ENCODE data around the gene SASS6.

DNA sequence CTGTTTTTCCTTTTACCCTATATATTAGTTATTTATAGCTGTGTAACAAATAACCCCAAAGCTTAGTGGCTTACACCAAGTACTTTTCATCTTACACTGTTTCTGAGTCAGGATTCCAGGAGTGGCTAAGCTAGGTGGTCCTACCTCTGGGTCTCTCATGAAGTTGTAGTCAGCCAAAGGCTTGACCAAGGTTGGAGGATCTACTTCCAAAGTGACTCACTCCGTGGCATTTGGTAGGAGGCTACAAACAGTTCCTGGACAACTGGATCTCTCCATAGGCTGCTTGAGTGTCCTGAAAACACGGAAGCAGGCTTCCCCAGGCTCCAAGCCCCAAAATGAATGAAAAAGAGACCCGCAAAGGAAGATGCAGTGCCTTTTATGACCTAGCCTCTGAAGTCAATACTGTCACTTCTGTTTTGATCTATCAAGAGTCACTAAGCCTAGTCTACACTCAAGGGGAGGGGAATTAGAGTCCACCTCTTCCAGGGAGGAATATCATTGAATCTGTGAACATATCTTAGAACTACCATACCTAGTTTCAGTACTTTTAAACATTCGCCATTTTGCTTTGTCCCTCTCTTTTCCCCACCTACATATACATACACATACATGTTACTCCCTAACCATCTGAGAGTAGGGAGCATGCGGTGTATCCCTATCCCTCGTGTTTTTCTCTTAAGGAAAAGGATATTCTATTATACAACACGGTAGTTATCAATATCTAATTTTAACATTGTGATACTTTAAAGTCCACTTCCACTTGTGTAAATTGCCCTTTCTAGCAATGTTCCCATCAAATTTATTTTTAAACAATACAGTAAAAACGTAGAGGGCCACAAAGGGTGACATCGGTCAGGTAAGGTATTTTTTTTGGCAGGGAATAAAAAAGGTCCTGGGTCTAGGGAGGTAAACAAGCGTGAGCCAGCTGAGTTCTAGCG lies 95.7 kb downstream of the SASS6 start:
- TF ChIP-seq, protein P1, sequence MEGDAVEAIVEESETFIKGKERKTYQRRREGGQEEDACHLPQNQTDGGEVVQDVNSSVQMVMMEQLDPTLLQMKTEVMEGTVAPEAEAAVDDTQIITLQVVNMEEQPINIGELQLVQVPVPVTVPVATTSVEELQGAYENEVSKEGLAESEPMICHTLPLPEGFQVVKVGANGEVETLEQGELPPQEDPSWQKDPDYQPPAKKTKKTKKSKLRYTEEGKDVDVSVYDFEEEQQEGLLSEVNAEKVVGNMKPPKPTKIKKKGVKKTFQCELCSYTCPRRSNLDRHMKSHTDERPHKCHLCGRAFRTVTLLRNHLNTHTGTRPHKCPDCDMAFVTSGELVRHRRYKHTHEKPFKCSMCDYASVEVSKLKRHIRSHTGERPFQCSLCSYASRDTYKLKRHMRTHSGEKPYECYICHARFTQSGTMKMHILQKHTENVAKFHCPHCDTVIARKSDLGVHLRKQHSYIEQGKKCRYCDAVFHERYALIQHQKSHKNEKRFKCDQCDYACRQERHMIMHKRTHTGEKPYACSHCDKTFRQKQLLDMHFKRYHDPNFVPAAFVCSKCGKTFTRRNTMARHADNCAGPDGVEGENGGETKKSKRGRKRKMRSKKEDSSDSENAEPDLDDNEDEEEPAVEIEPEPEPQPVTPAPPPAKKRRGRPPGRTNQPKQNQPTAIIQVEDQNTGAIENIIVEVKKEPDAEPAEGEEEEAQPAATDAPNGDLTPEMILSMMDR (optimal IDR thresholded peaks at IDR 0.05 in 1 of 3, IDR thresholded peaks at IDR 0.05 in 1 of 3, conservative IDR thresholded peaks at IDR 0.05 in 1 of 3; ENCODE audit: extremely low read depth in 1 of 3, insufficient read depth in 2 of 3, low read length in 3 of 3), result no peak
- no peak for TF ChIP-seq EZH2 (IDR thresholded peaks at IDR 0.05; ENCODE audit: low read length)

All from keratinocyte (primary cell).